Activated CD8-positive, alpha-beta memory T cell treated with anti-CD3 and anti-CD28 coated beads for 24 hours (primary cell): ENCODE data around the gene ARL6.
"Not testable (repeated sequence)": the region's sequence is repeated elsewhere in the genome, so short reads cannot be mapped to it uniquely, and the experiment has no call there.

Source experiments
- DNase-seq: peaks from one replicate; pipeline ENCODE4 v3.0.0-alpha.2; 2020

ARL6 gene

GRCh38 chr3:97821774-97822358 is 57.3 kb downstream of the ARL6 start, which contains the start of gene CRYBG3:
Gene CRYBG3 (plus strand): TSS chr3:97822011. CDS start chr3:97822207, 196 bp downstream.
- DNase-seq: peak; percentile 92

GRCh38 chr3:97822359-97822775 is 57.8 kb downstream of the ARL6 start:
- no peak for DNase-seq

GRCh38 chr3:97823046-97824004 is 58.8 kb downstream of the ARL6 start:
- no peak for DNase-seq

GRCh38 chr3:97825101-97825500 is 60.5 kb downstream of the ARL6 start:
- DNase-seq: no peak

- no peak for DNase-seq
Observed at GRCh38 chr3:97827741-97828471, 63.3 kb downstream of the ARL6 start.

- no peak for DNase-seq
Observed at GRCh38 chr3:97829198-97829597, 64.6 kb downstream of the ARL6 start.

- no peak for DNase-seq
Observed at GRCh38 chr3:97830638-97831037, 66.1 kb downstream of the ARL6 start.

- no peak for DNase-seq
Observed at GRCh38 chr3:97831140-97831539, 66.6 kb downstream of the ARL6 start.

GRCh38 chr3:97833184-97833583 is 68.6 kb downstream of the ARL6 start:
- DNase-seq: not testable (repeated sequence)

GRCh38 chr3:97835761-97836160 is 71.2 kb downstream of the ARL6 start:
- DNase-seq: no peak

- no peak for DNase-seq
Observed at GRCh38 chr3:97838393-97838792, 73.8 kb downstream of the ARL6 start.

GRCh38 chr3:97839944-97840343 is 75.4 kb downstream of the ARL6 start:
- no peak for DNase-seq

GRCh38 chr3:97841304-97841703 is 76.7 kb downstream of the ARL6 start:
- DNase-seq: no peak

- DNase-seq: no peak
Observed at GRCh38 chr3:97841956-97842355, 77.4 kb downstream of the ARL6 start.

GRCh38 chr3:97848779-97849178 is 84.2 kb downstream of the ARL6 start:
- no peak for DNase-seq
